ENCODE measurements around the gene GUCA1C.

The GUCA1C gene

DNA sequence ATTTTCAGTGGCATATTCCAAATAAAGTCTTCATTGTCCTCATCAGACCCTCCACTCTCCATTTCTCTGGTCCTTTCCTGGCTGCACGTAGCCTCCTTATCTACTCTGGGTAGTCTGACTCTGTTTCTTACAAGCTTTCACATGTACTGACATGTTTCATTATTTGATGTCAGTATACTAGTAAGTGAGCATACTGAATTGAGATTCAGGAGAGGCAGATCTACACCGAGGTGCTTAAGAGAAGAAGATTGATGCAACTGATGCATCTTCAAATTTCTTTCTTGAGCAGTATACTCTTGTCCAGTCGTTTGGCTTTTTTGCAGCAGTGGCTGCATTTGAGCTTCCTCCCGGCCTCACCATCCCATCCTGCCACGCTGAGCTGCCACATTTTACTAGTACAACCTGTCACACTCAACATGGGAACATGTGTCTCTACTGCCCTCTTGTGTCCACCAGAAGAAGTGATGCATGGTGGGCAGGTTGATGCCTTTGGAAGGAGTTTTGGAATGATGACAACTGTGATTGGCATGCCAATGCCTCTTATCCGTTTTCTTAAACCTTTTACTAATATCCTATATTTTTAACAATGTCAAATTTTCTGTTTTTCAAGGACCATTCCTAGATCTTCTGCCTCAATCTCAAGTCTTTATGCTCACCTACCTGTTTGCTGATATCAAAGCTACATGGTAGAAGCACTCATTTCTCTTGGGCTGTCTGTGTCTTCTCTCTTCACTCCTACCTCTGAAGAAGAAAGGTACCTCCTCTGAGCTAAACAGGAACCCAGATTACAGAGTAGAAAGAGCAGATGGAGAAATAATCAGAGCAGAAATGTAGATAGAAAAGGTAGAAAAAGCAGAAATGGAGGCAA lies 38.7 kb downstream of the GUCA1C start:
- intact Hi-C loops (cut with DNase I) = loop anchor here (5.0 to 10.0 kb wide), 2 partner anchors 253 to 420 kb away; no protein-coding TSS in a partner anchor
- peak; percentile 8 to 83 (median 57) for DNase-seq

DNA sequence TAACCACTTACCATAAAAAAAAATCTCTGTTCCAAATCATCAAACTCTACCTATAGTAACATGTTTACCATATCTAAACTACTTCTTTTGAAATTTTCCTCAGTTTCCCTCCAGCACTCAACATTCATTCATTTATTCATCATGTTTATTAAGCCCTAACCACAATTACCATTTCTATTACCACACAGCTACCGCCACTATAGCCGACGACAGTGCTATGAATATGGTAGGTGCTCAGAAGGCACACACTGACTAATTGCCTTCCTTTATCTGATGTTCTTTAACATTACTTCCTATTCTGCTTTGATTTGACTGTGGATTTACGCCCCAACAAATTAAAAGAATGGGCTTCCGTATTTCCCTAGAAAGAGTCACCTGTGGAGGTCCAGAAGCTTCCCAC lies 43.9 kb downstream of the GUCA1C start:
- intact Hi-C loops (cut with DNase I) = loop anchor here (10.0 kb wide), 1 partner anchor 415 kb away; no protein-coding TSS in a partner anchor

DNA sequence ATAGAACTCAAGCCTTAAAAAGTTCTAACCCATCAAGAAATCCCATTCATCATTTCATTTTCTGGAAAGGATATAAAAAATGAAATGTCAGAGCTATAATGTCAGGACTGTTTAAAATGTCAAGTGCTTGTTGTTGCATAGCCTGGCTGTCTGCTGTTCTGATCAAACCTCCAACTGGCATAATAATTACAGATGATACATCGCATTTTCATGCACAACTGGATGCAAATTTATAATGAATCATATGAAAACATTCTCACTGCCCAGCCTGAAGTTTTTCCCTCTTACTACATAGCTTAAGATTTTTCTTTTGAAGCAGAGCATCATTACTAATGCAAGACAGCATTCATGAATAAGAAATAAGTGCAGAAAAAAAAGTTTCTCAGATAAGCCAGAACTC lies 46.5 kb downstream of the GUCA1C start:
- DNase-seq = no peak
- intact Hi-C loops (cut with DNase I) = no loop called here

More for the DNA sequence above, 43.9 kb downstream of the GUCA1C start:
- DNase-seq = no peak

DNA sequence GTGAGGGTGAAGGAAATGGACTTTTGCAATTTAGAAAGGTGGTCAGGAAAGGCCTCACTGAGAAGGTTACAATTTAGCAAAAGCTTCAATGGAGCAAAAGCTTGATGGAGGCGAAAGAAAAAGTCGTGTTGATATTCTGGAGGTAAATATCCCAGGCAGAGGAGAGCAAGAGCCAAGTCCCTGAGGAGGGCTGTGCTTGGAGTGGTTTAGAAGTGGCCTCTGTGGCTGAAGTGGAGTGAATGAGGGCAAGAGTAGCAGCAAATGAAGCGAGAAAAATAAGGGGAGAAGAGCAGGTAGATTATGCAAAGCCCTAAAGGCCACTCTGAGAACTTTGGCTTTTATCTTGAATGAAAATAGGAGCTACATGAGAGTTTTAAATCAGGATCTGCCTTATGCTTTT lies 54.1 kb downstream of the GUCA1C start:
- DNase-seq = no peak
- intact Hi-C loops (cut with DNase I) = no loop called here

DNA sequence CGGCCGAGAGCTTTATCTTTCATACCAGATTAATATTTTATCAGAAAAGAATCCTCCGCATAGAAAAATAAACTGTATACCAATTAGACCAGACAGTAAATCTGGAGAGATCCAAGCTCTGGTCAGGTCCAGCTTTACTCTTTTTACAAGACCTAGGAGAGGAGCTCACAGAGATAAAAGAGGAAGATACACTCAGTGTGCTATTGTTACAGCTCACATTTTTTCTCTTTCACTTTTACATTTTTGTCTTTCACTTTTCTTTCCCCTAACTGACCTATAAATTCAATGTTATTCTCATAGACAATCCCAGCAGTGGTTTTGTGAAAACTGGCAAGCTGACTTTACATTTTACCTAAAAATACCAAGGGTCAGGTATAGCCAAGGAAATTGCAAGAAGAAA lies 55.8 kb downstream of the GUCA1C start:
- no peak for DNase-seq
- intact Hi-C loops (cut with DNase I) = no loop called here

DNA sequence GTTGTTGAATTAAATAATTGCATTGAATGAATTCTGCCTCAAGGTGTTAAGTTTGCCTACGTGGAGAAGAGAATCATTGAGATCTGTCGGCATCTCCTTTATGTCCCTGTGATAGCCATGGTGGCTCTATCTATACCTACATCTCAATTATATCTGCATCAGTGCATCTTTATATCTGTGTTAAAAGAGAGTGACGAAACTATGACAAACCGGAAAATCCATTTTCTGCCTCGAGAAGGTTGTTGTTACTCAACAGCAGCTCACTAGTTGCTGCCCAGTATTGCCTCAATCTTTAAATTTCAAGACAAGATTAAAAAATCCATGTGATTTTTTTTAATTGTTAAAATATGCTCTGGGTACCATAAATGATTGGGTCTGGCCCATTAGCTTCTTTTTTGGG lies 58.7 kb downstream of the GUCA1C start:
- intact Hi-C loops (cut with DNase I) = no loop called here
- no peak for DNase-seq

DNA sequence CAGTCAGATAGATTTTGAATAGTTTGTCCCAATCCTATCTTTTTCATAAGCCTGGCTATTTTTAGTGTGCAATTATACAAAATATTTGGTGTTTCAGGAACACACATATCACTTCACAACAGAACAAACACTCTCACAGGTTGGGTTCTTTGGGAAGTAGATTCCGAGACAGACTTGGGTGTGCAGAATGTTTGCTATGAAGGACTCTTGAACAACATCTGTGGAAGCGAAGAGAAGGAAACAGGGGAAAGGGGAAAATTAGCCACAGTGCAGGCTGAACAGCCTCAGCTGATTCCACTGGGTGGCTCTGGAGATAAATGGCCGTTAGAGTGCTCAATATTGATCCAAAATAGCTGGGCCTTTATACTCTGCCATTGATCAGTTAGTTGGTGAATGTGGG lies 61.8 kb downstream of the GUCA1C start:
- DNase-seq = no peak
- intact Hi-C loops (cut with DNase I) = no loop called here

DNA sequence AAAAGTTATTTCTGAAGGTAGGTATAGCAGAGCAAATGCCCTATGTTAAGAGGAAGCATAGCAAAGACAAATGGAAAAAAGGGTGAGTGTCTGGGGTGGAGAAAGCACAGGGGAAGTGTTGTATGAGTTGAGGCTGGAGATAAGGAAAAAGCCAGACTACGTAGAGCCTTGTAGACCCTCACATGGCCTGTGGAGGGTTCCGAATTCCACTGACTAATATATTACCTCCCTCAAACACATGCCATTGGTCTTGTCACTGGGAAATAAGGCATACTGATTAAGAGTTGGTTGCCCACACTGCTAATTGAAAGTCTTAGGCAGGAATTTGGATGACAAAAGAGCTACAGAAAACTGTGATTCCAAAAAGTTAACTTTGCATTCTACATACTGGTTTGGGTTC lies 65.9 kb downstream of the GUCA1C start:
- no peak for DNase-seq
- intact Hi-C loops (cut with DNase I) = no loop called here

DNA sequence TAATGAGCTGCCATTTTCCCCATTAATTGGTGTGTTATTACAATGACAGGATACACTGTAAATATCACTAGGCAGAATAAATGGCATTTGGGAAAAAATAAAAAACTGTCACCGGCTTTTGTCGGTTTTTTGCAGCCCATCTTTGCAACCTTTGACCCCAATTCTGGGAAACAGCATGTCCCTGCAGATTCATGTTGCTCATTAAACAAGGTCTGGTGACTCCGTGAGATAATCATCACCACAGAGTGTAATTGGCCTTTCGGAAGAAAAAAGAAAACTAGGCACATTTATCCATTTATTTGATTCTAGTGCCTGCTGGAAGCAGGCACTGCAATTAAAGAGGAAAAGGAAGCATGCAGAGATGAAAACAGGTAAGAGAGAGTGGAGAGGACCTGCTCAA lies 66.6 kb downstream of the GUCA1C start:
- DNase-seq = no peak
- intact Hi-C loops (cut with DNase I) = no loop called here

DNA sequence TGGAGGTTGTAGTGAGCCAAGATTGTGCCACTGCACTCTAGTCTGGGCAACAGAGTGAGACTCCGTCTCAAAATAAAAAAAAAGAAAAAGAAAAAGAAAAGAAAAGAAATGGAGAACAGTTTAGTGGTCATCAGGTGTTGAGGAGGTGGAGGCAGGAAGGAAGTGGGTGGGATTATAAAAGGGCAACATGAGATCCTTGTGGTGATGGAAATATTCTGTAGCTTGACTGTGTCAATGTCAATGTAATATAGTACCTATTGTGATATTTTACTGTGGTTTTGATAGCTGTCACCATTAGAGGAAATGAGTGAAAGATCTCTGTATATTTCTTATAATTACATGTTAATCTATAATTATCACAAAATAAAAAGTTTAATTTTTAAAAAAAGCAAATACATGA lies 70.3 kb downstream of the GUCA1C start:
- no peak for DNase-seq
- intact Hi-C loops (cut with DNase I) = no loop called here

DNA sequence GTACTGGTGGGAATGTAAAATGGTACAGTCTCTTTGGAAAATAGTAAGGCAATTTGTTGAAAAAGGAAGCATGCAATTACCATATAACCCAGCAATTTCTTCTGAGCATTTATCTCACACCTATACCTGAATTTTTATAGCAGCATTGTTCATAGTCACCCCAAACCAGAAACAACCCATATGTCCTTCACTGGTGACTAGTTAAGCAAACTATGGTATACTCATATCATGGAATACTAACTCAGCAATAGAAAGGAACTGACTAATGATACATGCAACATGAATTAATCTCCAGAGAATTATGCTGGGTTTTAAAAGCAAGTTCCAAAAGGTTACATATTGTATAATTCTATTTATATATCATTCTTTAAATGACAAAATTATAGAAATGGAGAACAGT lies 70.9 kb downstream of the GUCA1C start:
- DNase-seq = no peak
- intact Hi-C loops (cut with DNase I) = no loop called here

DNA sequence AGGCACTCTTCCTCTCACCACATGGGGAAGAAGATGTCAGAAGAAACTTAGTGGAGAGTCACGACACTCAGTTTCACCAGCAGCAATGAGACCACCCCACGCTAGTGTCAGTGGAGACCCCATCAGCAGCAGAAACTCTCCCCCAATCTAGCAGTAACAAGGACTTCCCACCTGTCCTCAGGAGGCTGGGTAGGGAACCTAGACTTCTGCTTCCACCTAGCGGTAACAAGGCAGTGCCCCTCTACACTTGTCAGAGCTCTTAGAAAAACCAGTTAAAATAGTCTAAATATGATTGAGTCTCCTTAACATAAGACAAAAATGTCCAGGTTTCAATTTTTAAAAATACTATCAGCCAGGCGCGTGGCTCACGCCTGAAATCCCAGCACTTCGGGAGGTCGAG lies 73.8 kb downstream of the GUCA1C start:
- no peak for DNase-seq
- intact Hi-C loops (cut with DNase I) = no loop called here

DNA sequence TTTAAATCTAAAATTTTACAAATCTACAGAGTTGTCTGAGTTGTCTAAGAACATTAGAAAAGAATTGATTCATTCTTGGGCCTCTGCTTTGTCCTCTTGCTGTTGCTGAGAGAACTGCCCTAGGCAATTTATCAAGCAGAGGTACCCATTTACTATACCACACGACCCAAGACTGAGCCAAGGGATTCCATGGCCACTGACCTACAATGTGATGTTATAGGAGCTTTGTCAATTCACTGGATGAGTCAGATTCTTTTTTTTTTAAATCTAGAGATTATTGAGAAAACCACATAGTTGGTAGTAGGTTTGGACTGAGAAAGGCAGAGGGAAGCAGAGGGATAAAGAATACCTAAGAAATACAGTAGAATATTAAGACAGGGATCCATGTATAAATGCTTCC lies 75.8 kb downstream of the GUCA1C start:
- intact Hi-C loops (cut with DNase I) = no loop called here
- no peak for DNase-seq

DNA sequence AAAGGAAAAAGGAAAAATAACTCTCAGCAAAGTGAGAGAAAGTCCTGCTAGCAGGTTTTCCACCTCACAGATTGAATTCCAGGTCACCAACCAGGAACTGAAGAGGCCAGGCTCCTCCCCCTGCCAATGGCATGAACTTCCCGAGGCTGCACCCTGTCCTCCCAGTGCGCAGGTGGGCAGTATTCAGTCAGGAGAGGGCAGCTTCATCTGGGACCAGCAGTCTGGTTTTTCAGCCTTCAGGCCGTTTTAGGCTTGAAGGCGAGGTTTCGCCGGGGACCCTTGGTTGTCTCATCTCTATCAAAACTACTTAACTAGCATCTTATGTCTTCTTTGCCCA lies 89.9 kb downstream of the GUCA1C start:
- intact Hi-C loops (cut with DNase I) = no loop called here
- DNase-seq = no peak

DNA sequence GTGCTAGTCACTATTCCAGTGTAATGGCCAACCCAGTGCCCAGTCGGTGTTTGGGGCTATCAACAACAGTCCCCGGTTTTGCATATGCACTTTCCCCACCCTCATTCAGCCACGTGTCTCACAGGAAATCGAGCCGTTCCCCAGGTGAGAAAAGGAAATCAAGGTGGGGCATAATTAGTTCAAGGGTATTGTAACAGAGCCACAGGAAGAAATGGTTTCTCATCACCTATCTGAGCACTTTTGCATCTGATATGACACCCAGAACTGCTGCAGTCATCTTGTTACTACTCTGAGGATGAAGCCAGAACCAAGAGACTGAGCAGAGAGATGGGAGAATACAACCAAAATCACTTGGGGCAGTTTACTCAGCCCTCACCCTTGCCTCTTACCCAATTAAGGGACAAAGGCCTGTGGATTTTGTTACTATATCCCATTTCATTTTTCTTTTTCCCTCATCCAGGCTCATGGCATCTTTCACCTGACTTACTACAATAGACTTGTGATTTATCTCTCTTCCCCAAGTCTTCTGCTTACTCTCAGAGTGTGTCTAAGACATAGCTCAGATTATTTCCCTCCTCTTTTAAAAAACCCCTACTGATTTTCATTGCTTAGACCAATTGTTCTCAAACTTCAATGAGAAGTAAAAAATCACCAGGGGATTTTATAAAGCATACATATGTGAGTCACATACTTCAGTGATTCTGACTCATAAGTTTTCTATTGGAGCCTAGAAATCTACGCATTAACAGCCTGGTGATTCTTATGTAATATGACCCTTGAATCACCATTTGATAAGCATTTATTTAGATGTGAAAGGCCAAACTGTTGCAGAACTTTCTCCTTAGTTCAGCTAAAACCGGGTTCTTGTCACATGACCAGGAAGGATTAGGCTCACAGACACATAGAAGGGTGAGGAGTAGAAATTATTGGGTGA lies 90.5 kb downstream of the GUCA1C start:
- no peak for DNase-seq
- intact Hi-C loops (cut with DNase I) = no loop called here

DNA sequence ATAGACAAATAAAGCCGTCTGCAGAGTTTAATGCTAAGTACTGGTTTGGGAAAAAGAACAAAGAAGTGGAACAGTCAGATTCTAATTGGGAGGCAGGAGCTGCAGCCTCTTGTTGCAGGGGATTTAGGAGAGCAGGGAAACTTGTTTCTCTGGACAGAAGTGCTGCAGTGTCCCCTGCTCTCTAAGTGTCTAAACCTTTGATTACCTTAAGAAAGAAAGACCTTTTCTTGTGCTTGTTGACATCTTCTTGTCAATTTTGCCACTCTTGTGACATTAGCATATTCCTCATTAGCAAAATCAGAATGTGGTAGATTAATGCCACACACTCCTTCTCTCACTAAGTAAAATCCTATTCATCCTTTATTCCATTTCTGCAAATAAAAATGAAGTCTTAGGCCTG lies 92.3 kb downstream of the GUCA1C start:
- intact Hi-C loops (cut with DNase I) = no loop called here
- no peak for DNase-seq

Measured in head of caudate nucleus (tissue), 42 donors.